Activated naive CD8-positive, alpha-beta T cell treated with anti-CD3 and anti-CD28 coated beads, Interleukin-2, amount 50 U/mL, for 16 hours (primary cell): ENCODE data around the gene C19orf38.
"Not testable (repeated sequence)": the region's sequence is repeated elsewhere in the genome, so short reads cannot be mapped to it uniquely, and the experiment has no call there.

Experiments used
- DNase-seq: peaks from one replicate; pipeline ENCODE4 v3.0.0-alpha.2; 2020; ENCODE audit warnings: low read depth, low spot score

Gene C19orf38

DNA sequence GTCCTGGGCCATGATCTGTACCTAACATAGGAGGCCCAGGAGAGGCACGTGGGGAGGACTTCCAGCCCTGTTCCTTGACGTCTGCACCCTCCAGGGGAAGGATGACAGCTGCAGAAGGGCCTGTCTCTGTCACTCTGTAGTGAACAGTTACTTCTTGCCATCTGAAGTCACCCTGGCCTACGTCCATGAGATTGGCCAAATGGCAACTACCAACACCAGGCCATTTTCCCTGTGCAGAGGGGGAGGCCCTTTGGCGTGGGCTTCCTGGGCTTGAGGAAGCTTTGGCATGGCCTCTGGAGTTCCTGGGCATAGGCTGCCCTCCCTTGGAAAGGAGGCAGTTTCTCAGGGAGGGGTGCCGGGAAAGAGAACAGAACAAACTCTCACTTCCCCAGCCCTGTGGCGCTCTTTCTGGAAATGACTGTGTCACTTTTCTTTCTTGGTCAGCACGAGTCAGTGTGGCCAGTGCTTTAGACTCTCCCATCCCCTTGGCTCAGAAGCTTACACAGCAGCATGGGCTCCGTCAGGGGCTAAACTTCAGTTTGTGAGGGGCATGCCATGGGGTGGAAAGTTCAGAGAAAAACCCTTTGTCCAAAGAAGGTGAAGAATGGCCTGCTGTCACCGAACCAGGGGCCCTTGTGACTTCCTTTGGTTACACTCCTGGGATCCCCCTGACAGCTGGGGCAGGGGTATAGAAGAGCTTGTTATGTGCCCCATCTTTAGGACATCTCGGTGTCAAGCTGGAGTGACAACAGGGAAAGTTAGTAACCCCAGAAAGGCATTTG, 28.4 kb downstream of the C19orf38 start:
- DNase-seq = no peak

DNA sequence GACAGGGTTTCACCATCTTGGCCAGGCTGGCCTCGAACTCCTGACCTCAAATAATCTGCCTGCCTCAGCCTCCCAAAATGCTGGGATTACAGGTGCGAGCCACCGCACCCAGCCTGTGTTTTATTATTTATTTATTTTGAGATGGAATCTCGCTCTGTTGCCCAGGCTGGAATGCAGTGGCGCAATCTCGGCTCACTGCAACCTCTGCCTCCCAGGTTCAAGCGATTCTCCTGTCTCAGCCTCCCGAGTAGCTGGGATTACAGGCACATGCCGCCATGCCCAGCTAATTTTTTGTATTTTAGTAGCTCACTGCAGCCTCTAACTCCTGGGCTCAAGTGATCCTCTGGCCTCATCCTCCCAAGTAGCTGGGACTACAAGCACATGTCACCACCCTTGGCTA, 29.4 kb downstream of the C19orf38 start:
- not testable (repeated sequence) for DNase-seq

DNA sequence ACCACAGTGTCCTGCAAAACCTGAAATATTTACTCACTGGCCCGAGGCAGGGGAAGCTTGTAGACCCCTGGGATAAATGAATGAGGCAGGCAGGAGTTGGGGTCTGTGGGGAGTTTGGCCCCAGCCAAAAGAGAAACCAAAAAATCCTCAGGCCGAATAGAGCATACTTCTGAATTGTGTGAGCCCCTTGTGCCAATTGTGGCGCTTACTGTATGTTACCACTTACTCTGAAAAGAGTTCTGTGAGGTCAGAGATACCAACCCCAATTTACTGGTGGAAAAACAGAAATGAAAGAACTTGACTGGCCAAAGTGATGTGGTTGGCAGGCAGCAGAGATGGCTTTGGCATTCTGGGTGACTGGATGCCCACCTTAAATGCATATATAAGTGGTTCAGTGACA, 30.0 kb downstream of the C19orf38 start:
- DNase-seq = no peak

DNA sequence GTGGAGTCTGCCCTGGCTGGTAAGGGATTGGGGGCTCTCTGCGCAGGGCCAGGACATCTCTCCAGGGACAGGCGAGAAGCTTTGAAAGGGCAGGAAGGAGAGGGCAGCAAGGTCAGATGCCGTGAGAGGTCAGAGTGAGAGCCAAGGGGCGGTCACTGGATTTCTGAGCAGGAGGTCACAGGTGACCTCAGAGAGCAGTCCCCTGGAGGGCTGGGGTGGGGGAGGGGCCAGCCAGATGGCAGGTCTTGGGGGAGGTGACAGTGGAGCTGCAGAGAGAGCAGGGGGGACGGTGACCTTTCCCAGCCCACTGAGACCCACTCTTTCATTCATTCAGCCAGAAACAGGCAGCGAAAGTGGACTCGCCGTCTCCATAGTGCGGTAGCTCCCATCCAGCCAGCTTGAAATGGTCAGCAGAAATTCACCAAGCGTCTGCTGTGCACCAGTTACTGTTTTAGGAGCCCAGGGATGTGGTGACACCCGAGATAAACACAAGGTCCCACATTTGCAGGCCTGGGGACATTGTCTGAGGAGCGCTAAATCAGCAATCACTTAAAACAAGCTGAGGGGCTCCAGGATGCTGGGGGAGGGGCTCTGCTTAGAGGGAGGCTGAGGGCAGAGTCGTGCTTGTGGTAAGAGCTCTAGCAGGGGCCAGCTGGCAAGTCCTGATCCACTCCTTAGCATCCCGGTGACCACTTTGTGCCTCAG, 33.3 kb downstream of the C19orf38 start:
- DNase-seq = no peak

DNA sequence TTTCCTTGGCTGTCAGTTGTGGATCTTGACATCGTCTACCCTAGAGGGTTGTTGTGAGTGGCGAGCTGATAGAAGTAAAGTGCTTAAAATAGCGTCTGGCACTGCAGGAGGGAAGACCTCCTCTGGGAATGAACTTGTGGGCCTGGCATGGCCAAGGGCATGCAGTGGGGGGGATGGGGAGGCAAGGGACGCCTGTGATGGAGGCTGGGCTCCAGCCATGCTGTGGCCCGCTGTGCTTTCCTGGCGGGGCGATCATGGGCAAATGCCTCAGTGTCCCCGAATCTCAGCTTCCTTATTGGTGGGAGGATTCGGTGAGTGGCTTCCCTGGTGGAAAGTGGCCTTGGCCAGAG, 33.9 kb downstream of the C19orf38 start:
- DNase-seq = no peak

DNA sequence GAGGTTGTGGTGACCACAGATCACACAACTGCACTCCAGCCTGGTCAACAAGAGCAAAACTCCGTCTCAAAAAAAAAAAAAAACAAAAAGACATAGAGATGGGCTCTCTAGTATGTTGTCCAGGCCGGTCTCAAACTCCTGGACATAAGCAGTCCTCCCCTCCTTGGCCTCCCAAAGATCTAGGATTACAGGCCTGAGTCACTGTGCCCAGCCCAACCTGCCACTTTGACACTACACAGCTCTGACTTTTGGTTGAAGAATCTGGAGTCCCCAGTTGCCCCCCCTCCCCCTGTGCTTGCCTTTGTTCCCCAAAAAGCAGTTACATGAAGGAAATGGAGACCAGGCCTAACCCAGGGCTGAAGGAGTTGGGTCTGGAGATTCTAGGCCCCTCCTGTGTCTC, 36.1 kb downstream of the C19orf38 start:
- no peak for DNase-seq

DNA sequence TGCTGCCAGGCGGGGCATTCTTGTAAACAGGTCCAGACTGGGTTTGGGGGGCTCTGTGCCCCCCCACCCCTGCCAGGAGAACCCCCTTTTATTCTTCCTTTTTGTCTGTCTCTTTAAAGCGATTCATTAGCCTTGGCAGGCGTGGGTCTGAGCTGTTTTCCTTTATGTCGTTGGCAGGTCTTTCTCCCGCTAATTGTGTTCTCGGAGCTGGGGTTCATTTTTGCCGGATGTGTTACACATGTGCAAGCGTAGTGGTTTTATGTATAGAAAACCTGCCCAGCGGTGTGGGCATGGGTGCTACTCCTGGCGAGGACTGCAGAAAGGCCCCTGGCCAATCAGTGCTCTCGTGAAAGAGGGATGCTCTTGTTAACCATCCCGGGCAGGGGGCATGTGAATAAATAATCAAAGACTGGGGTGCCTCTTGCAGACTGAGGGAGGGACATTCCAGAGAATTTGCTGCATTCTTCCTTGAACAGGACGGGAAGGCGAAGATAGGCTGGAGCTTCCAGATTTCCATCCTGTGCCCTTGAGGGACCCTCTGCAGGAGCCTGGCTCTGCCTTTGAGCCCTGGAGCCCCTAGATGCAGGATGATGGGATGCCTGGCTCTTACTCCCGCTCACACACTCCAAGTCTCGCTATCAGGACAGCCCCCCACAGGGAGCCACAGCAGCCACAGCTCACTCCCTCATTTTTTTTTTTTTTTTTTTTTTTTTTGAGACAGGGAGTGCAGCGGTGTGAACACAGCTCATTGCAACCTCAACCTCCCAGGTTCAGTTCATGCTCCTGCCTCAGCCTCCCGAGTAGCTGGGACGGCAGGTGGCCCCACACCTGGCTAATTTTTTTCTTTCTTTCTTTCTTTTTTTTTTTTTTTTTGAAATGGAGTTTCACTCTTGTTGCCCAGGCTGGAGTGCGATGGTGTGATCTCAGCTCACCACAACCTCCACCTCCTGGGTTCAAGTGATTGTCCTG, 37.3 kb downstream of the C19orf38 start:
- DNase-seq = no peak

DNA sequence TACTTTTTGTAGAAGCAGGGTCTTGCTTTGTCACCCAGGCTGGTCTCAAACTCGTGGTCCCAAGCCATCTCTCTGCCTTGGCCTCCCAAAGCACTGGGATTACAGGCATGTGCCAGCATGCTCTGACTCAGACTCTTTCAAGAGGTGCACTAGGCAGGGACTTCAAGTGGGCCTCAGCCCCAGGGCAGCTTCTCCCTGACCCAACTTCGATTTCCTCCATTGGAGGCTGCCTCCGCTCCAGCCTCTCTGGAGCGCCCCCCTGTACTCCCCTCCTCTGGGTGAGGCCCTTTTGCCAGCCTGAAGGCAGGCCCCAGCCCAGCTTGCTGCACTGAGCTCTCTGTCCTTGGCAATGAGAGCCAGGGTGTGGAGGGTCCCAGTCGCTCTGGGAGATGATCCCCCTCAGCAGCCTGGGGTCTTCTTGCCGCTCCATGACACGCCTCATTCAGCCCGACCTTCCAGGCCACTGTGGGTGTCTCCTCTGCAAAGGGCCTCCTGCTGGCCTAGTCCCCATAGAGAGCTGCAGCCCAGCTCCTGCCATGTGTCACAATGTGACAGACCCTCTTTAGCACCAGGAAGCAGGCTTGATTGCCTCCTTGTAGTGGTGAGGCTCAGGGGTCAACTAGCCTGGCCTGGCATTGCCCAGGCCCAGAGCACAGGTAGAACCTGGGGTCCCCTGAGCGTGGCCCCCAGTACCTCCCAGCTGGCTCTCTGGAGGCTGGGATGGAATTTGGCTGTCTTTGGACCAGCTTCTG, 39.6 kb downstream of the C19orf38 start:
- DNase-seq = no peak

DNA sequence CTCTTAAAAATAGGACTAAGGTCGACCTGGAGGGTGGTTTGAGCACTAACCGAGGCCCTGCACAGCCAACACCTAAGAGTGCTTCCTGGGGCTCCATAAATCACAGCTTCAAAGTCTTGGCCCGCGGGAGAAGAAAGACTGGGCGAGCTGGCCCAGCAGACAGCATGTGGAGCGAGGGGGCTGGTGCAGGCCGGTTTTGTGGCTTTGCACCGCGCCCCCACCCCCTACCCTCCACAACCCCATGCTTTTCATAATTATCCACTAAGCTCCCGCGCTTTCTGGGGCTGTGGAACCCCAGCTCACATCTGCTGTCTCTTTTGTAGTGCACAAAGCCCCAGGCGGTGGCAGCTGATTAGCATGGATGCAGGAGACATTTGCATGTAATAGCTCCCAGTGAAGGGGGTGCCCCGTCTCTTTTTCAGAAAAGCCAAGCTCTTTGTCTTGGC, 40.2 kb downstream of the C19orf38 start:
- no peak for DNase-seq

DNA sequence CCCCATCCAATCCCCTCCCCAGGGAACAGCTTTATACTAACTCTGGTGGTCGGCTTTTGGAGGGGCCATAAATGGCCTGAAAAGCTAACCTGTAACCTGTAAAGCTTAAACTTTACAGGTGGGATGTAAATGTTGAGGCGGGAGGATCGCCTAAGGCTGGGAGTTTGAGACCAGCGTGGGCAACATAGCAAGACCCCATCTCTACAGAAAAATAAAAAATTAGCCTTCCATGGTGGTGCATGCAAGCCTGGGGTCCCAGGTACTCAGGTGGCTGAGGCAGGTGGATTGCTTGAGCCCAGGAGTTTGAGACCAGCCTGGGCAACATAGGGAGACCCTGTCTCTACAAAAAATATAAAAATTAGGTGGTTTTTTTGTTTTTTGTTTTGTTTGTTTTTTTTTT, 41.7 kb downstream of the C19orf38 start:
- DNase-seq = no peak

DNA sequence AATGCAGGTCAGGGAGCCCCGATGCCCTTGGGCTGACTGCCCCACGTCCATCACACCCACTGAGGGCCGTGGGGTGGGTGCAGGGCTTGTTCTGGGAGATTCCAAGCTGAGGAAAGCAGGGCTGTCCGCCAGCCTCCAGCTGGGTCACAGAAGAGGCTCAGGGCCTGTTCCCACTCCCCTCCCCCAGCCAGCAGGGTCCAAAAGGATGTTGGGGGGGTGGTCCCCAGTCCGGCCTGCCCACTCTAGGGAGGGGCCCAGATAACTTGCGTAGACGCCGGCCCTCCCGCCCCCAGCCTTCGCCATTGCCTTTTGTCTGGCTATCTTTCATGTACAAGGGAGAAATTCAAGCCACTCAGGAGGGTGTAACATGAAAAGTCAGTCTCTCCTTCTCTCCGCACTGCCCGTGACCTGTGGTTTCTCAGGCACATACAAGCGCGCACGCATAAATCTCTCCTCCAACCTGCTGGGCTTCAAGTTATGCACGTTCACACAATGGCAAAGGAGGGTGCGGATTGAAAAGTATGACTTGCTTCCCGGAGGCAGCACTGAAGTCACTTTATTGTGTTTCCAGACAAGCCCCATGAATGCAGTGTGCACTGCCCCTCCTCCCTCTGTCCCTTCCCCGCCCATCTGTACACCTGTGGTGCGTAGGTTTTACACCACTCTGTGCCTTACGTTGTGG, 43.3 kb downstream of the C19orf38 start:
- DNase-seq = no peak

DNA sequence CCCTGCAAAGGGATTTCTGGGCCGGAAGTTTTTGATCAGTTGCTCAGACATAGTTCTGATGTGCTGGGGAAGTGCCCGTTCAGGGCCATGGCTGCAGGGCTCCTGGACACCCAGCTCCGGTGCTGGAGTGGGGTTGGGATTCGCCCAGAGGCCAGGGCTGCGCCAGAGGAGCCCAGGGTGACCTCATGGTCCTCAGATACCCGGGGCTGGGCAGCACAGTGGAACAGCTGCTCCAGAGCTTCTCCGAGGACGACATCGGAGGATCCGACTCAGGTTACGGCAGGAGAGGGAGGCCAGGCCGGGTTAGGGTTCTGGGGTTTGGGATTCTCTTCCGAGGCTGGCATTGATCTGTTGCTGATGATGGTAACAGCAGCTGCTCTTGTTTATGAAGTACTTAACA, 44.0 kb downstream of the C19orf38 start:
- DNase-seq = no peak

DNA sequence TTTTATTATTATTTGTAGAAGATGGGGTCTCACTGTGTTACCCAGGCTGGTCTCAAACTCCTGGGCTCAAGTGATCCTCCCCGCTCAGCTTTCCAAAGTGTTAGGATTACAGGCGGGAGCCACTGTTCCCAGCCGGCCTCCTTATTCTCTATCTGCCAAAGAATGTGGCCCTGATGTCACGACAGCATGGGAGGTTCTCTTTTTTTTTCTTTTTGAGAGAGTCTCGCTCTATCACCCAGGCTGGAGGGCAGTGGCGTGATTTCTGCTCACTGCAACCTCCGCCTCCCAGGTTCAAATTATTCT, 46.6 kb downstream of the C19orf38 start:
- no peak for DNase-seq

DNA sequence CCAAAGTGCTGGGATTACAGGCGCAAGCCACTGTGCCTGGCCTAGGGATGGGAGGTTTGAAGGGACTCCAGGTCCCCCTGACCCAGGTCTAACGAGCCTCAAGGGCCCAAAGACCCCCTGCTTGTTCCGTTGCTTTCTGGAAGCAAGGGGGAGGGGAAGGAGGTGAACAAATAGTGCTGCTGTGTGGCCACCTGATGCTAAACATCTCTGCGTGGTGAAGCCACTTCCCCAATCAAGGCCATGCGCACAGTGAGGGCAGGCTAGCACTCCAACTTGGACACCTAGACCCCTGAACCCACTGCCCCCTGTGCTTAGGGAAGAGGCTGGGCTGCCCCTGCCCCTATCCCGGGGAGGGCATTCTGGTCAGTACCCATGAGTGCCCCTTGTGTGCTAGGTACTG, 47.1 kb downstream of the C19orf38 start:
- no peak for DNase-seq

DNA sequence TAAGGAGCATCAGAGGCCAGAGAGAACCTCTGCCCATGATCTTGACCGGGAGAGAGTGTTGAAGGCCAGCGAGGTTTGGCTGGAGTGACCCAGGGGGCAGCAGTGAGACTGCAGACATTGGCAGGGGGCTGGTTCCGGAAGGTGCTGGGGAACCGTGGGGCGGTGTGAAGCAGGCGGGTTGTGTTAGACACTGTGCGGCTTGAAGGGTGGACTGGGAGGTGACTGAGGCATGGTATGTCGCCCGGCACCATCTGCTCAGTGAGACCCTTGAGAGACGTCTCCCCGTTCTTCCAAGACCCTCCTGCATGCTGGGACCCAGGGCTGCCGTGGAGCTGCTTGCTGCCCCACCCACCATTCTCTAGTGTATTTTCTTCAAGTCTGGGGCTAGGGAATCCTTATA, 47.7 kb downstream of the C19orf38 start:
- DNase-seq = no peak

DNA sequence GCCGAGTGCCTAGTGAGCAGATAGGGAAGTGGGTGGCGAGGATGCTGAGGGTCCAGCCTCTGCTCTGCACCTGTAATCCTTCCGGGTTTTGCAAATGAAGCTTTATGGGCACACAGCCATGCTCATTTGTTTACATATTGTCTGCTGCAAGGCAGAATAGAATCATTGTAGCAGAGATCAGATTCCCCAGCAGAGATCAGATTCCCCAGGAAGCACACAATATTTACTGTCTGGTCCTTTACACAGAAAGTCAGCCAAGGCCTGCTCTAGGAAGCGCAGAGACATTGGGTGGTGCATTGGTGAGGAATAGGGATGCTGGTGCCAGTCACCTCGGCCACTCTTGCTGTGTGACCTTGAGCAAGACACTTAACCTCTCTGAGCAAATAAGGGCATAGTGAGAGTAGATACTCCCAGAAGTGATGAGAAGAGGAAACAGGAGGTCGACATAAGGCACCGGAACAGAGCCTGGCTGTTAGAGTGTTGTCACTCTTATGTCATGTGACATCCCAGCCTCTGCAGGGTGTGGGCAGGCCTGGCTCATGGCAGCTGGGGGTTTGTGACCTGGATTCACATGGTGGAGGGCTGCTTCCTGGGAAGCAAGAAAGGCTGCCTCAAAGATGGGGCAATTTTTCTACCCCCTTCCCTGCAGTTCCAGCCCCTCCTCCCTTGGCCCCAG, 48.8 kb downstream of the C19orf38 start:
- DNase-seq = no peak

DNA sequence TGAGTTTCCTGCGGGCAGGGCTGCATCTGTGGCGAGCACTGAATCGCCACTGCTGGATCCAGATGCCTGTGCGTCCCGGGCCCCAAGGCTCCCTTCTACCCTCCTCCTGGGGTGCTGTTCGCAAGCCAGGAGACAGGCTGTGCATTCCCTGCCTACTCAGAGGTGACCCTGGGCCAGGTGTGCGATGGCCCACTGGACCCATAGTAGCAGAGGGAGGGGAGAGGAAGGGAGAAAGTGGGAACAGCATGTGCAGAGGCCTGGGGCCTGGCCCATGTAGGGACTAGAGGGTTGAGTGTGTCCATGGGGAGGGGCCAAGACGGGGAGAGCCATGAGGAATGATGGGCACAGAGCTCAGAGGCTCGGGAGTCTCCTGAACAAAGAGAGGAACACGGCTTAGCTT, 50.4 kb downstream of the C19orf38 start:
- DNase-seq = no peak

DNA sequence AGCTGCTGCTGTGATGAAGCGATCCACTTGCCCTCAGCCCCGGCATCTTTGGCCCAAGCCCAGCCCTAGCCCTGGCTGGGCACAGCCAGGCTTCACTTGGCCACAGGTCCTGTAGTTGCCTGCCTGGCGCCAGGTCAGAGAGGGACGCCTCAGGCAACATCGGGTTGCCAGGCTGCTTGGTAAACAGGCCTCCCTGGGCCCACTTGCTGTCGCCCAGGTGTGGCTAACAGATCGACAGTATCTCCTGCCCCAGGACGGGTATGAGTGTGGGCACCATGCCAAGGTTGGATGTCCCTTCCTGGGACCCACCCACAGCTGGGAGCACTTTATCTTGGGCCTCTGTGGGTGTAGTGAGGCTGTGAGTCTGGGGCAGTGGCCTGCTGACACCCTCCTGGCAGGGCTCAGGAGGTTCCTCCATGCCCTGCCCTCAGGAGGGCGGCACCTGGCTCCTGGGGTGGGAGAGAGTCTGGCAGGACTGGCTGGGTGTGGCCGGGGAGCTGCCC, 51.0 kb downstream of the C19orf38 start:
- DNase-seq = no peak

DNA sequence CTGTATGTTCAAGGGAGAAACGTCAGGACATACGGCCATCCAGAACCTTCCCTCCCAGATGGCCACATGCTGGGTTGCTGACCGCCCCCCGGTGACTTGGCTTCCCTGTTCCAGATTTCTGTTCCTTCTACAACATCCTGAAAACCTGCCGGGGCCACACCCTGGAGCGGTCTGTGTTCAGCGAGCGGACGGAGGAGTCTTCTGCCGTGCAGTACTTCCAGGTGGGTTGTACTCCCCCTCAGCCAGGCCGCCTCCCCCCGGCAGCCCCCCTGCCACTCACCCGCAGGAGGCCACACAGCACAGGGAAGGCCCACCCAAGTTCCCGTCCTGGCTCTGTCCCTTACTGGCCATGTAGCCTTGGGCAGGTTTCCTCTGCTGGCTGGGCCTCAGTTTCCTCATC, 59.7 kb downstream of the C19orf38 start:
- DNase-seq = no peak

DNA sequence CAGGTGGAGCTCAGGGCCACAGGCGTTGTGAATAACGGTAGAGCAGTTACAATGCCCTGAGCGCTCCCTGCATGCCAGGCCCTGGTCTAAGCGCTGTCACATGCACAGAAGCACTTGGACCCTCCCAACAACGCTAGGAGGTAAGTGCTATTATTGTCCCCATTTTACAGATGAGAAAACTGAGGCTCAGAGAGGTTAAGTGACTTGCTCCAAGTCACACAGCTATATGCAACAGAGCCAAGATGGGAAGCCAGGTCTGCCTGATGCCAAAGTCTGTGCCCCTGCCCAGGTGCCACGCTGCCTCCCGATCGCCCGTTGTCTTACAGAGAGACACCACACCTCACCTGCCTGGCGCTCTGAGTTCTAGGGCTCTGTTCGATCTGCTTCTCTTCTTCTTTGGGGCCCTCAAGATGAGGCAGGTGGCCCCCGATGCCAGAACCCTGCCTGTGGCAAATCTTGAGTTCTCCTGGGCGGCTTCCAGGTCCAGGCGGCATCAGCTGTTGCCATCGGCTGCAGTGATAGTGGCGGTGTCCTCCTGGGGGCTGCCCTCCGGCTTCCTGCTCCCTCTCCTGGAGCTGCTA, 60.3 kb downstream of the C19orf38 start:
- DNase-seq = no peak
